ENCODE measurements around the gene HBZ. TPM values are rescaled to one million over a fixed set of nuclear protein-coding genes. Genes with fewer than 3 reads are reported as not detected.

Gene HBZ
- total RNA-seq, 1 donor, result not detected

GRCh38 chr16:181565-182021 lies 29.1 kb downstream of the HBZ start:
- Histone ChIP-seq H3K36me3 (ENCODE audit: insufficient read depth, low read length) (peaks cover 4% of the 10 kb centered on the region), H3K4me2 (ENCODE audit: insufficient read depth, low read length) (peak overlapping the region; percentile 50), H3K27me3 (ENCODE audit: insufficient read depth, low read length) (peaks cover 28% of the 10 kb centered on the region), H3K4me3 (ENCODE audit: insufficient read depth, low read length) (no peak overlapping the region), H2AFZ (ENCODE audit: low read length) (no peak overlapping the region), H3K9me3 (ENCODE audit: low read depth, low read length) (no peaks in the 10 kb centered on the region), H3K27ac (ENCODE audit: low read depth, low read length) (no peak overlapping the region), H3K79me2 (ENCODE audit: insufficient read depth, low read length) (no peaks in the 10 kb centered on the region), H3K4me1 (ENCODE audit: insufficient read depth, low read length) (peaks cover 8% of the 10 kb centered on the region), H4K20me1 (ENCODE audit: insufficient read depth, low read length) (peaks cover 20% of the 10 kb centered on the region)
- peak; percentile 99 for DNase-seq (ENCODE audit: insufficient read length, low spot score, missing footprints)
- peak; percentile 77 for TF ChIP-seq CTCF (IDR thresholded peaks at IDR 0.05; ENCODE audit: extremely low read depth, low read depth, low read length)

GRCh38 chr16:183005-183404 lies 30.6 kb downstream of the HBZ start:
- Histone ChIP-seq H3K9me3 (ENCODE audit: low read depth, low read length) (no peaks in the 10 kb centered on the region), H3K36me3 (ENCODE audit: insufficient read depth, low read length) (peaks cover 13% of the 10 kb centered on the region), H3K4me2 (ENCODE audit: insufficient read depth, low read length) (no peak overlapping the region), H4K20me1 (ENCODE audit: insufficient read depth, low read length) (peaks cover 20% of the 10 kb centered on the region), H3K27ac (ENCODE audit: low read depth, low read length) (no peak overlapping the region), H3K79me2 (ENCODE audit: insufficient read depth, low read length) (no peaks in the 10 kb centered on the region), H2AFZ (ENCODE audit: low read length) (no peak overlapping the region), H3K27me3 (ENCODE audit: insufficient read depth, low read length) (peaks cover 19% of the 10 kb centered on the region), H3K4me3 (ENCODE audit: insufficient read depth, low read length) (no peak overlapping the region), H3K4me1 (ENCODE audit: insufficient read depth, low read length) (peaks cover 8% of the 10 kb centered on the region)
- peak; percentile 85 for DNase-seq (ENCODE audit: insufficient read length, low spot score, missing footprints)
- no peak for TF ChIP-seq CTCF (IDR thresholded peaks at IDR 0.05; ENCODE audit: extremely low read depth, low read depth, low read length)

GRCh38 chr16:185213-185612 lies 32.8 kb downstream of the HBZ start:
- Histone ChIP-seq H3K79me2 (ENCODE audit: insufficient read depth, low read length) (no peaks in the 10 kb centered on the region), H3K27me3 (ENCODE audit: insufficient read depth, low read length) (no peaks in the 10 kb centered on the region), H3K4me3 (ENCODE audit: insufficient read depth, low read length) (no peak overlapping the region), H3K27ac (ENCODE audit: low read depth, low read length) (no peak overlapping the region), H3K4me2 (ENCODE audit: insufficient read depth, low read length) (no peak overlapping the region), H3K4me1 (ENCODE audit: insufficient read depth, low read length) (peaks cover 8% of the 10 kb centered on the region), H3K36me3 (ENCODE audit: insufficient read depth, low read length) (peaks cover 35% of the 10 kb centered on the region), H4K20me1 (ENCODE audit: insufficient read depth, low read length) (peaks cover 26% of the 10 kb centered on the region), H3K9me3 (ENCODE audit: low read depth, low read length) (no peaks in the 10 kb centered on the region), H2AFZ (ENCODE audit: low read length) (no peak overlapping the region)
- DNase-seq (ENCODE audit: insufficient read length, low spot score, missing footprints), result peak; percentile 61
- TF ChIP-seq CTCF (IDR thresholded peaks at IDR 0.05; ENCODE audit: extremely low read depth, low read depth, low read length), result no peak

GRCh38 chr16:185691-186090 lies 33.2 kb downstream of the HBZ start:
- no peaks in the 10 kb centered on the region for H3K9me3 ChIP-seq (ENCODE audit: low read depth, low read length)
- no peak for TF ChIP-seq CTCF (IDR thresholded peaks at IDR 0.05; ENCODE audit: extremely low read depth, low read depth, low read length)
- peaks cover 26% of the 10 kb centered on the region for H4K20me1 ChIP-seq (ENCODE audit: insufficient read depth, low read length)
- H3K27ac ChIP-seq (ENCODE audit: low read depth, low read length), result no peak overlapping the region
- no peaks in the 10 kb centered on the region for H3K79me2 ChIP-seq (ENCODE audit: insufficient read depth, low read length)
- peaks cover 6% of the 10 kb centered on the region for H3K4me1 ChIP-seq (ENCODE audit: insufficient read depth, low read length)
- peak; percentile 50 for DNase-seq (ENCODE audit: insufficient read length, low spot score, missing footprints)
- no peak overlapping the region for H3K4me3 ChIP-seq (ENCODE audit: insufficient read depth, low read length)
- H3K36me3 ChIP-seq (ENCODE audit: insufficient read depth, low read length), result peaks cover 39% of the 10 kb centered on the region
- H3K4me2 ChIP-seq (ENCODE audit: insufficient read depth, low read length), result no peak overlapping the region
- no peaks in the 10 kb centered on the region for H3K27me3 ChIP-seq (ENCODE audit: insufficient read depth, low read length)
- no peak overlapping the region for H2AFZ ChIP-seq (ENCODE audit: low read length)
